Mesothelial cell of epicardium (in vitro differentiated cells): Measurements from ENCODE around the gene HOXB6. TPM values are rescaled to one million over a fixed set of nuclear protein-coding genes. Genes with fewer than 3 reads are reported as not detected.
A peak's percentile ranks its signal among the peaks of the same experiment; 100 is the strongest.

Experiments
- DNase-seq, 2 experiments: peaks; one replicate each; pipeline ENCODE4 v3.0.0; 2021; ENCODE audit warnings: low spot score in 2 of 2; ENCODE audit not compliant: unreplicated experiment in 2 of 2
- H3K27ac Mint-ChIP-seq: 2 replicates; pipeline ENCODE4 v1.8.0; 2021; ENCODE audit warnings: mixed read lengths
- H3K27me3 Mint-ChIP-seq: 2 replicates; pipeline ENCODE4 v1.8.0; 2021; ENCODE audit warnings: low read depth, mixed read lengths
- H3K36me3 Mint-ChIP-seq: 2 replicates; pipeline ENCODE4 v1.8.0; 2021; ENCODE audit warnings: mixed read lengths
- H3K4me1 Mint-ChIP-seq: 2 replicates; pipeline ENCODE4 v1.8.0; 2021; ENCODE audit warnings: mixed read lengths
- H3K4me3 Mint-ChIP-seq: 2 replicates; pipeline ENCODE4 v1.8.0; 2021; ENCODE audit warnings: mild to moderate bottlenecking, moderate library complexity, mixed read lengths
- H3K9me3 Mint-ChIP-seq: 2 replicates; pipeline ENCODE4 v1.8.0; 2021; ENCODE audit warnings: mixed read lengths
- total RNA-seq: library from RNA; stranded (reverse); gene quantifications from 3 replicates; pipeline ENCODE4 v1.2.1, GENCODE V29; 2021
- TF ChIP-seq, protein P1 (sequence below): fragments of 200-600 bp; sonication (generic); IDR thresholded peaks from one replicate; pipeline ENCODE4 v1.5.0; 2021; ENCODE audit warnings: antibody characterized with exemption; ENCODE audit not compliant: unreplicated experiment

HOXB6 gene
- total RNA-seq, 1 donor from 2014 or later = 59.7 TPM

DNA sequence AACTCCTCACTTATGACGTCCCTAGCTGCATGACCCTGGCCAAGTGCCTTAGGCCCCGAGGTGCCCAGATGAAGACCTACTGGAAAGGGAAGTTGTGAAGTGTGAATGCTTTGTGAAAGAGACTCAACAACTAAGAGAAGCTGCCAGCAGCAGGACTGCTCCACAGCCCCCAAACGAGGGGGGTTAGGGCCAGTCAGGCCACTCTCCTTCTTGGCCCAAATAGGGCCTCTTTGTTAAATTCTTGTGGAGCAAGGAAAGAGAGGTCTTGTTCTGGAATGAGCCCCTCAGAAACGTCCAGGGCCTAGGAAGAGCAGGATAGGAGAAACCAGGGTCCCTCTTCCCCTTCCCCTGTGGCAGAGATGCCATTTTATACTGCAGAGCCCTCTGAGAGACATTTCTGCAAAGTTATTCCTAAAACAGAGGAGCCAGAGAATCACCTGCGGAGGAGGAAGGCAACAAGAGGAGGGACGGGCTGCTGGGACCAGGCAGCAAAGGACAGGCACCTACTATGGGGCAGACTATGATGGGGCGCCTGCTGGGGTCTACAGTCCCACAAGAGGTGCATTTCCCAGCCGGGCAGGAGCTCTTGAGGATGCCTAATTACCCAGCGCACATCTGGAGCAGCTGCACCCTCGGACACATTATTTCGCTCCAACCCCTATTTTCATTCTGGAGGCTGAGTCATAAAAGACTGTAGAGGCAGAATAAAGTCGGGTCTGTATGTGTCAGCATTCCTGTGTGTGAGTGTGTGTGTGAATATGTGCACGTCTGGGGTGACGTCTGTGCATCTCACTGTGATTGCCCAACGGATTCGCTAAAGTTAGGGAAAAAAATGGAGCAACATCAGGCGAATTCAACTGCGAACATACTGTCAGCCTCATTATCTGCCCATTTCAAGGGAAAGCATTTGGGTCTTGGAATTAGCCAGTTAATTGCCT, 32.8 kb upstream of the HOXB6 start:
- no peak overlapping the region for H3K4me3 Mint-ChIP-seq

GRCh38 chr17:48636177-48637018, 31.6 kb upstream of the HOXB6 start:
- Mint-ChIP-seq H3K27ac (peak overlapping the region; percentile 75), H3K4me3 (peak overlapping the region; percentile 49), H3K4me1 (peaks cover 37% of the 10 kb centered on the region), H3K9me3 (no peaks in the 10 kb centered on the region), H3K36me3 (peaks cover 11% of the 10 kb centered on the region), H3K27me3 (peaks cover 97% of the 10 kb centered on the region)
- DNase-seq = peak; percentile 86 to 96
- TF ChIP-seq, protein P1, sequence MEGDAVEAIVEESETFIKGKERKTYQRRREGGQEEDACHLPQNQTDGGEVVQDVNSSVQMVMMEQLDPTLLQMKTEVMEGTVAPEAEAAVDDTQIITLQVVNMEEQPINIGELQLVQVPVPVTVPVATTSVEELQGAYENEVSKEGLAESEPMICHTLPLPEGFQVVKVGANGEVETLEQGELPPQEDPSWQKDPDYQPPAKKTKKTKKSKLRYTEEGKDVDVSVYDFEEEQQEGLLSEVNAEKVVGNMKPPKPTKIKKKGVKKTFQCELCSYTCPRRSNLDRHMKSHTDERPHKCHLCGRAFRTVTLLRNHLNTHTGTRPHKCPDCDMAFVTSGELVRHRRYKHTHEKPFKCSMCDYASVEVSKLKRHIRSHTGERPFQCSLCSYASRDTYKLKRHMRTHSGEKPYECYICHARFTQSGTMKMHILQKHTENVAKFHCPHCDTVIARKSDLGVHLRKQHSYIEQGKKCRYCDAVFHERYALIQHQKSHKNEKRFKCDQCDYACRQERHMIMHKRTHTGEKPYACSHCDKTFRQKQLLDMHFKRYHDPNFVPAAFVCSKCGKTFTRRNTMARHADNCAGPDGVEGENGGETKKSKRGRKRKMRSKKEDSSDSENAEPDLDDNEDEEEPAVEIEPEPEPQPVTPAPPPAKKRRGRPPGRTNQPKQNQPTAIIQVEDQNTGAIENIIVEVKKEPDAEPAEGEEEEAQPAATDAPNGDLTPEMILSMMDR = peak; percentile 80

More for the DNA sequence above, 32.8 kb upstream of the HOXB6 start:
- TF ChIP-seq, protein P1 = no peak
- no peak for DNase-seq
- peak overlapping the region; percentile 34 for H3K27ac Mint-ChIP-seq
- peaks cover 8% of the 10 kb centered on the region for H3K36me3 Mint-ChIP-seq
- H3K4me1 Mint-ChIP-seq = peaks cover 40% of the 10 kb centered on the region
- peaks cover 97% of the 10 kb centered on the region for H3K27me3 Mint-ChIP-seq
- H3K9me3 Mint-ChIP-seq = no peaks in the 10 kb centered on the region

GRCh38 chr17:48634493-48635208, 29.9 kb upstream of the HOXB6 start:
- Mint-ChIP-seq H3K4me1 (peaks cover 40% of the 10 kb centered on the region), H3K36me3 (peaks cover 18% of the 10 kb centered on the region), H3K9me3 (no peaks in the 10 kb centered on the region), H3K4me3 (no peak overlapping the region), H3K27ac (no peak overlapping the region), H3K27me3 (peaks cover 99% of the 10 kb centered on the region)
- no peak for DNase-seq
- TF ChIP-seq, protein P1 = no peak

DNA sequence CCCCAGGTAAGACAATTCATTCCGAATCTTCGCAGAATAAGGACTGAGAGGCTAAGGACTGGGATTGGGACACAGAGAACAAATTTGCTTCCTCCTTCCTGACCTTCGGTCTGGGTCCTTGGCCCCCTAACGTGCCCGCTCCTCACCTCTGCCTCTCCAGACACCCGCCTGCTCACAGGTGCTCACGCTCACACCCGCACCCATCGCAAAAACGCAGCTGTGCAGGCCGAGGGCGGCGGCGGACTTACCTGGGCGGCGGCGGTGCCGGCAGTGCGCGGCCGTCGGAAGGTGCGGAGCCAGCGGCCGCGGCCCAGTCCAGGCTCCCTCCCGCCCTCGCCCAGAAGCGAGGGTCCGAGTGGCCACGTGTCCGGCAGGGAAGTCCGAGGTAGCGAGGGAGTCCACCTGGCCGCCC, 28.5 kb upstream of the HOXB6 start:
- H3K9me3 Mint-ChIP-seq = no peaks in the 10 kb centered on the region
- peaks cover 46% of the 10 kb centered on the region for H3K4me1 Mint-ChIP-seq
- TF ChIP-seq, protein P1 = no peak

GRCh38 chr17:48632579-48633265, 27.9 kb upstream of the HOXB6 start:
- Mint-ChIP-seq H3K27me3 (peaks cover 99% of the 10 kb centered on the region), H3K4me3 (peak overlapping the region; percentile 36), H3K36me3 (peaks cover 18% of the 10 kb centered on the region), H3K9me3 (no peaks in the 10 kb centered on the region), H3K4me1 (peaks cover 51% of the 10 kb centered on the region), H3K27ac (no peak overlapping the region)
- DNase-seq = no peak
- TF ChIP-seq, protein P1 = no peak

More for the DNA sequence above, 28.5 kb upstream of the HOXB6 start:
- H3K27me3 Mint-ChIP-seq = peaks cover 99% of the 10 kb centered on the region
- no peak for DNase-seq
- H3K27ac Mint-ChIP-seq = no peak overlapping the region
- H3K4me3 Mint-ChIP-seq = no peak overlapping the region
- H3K36me3 Mint-ChIP-seq = peaks cover 18% of the 10 kb centered on the region
